Activated CD4-positive, CD25-positive, alpha-beta regulatory T cell treated with anti-CD3 and anti-CD28 coated beads, Interleukin-2, amount 50 U/mL, for 24 hours (primary cell): ENCODE measurements around the gene CDK4.

Experiments
- ATAC-seq, 2 donors: fragments of 150-1000 bp; cut with Tn5 transposase; one replicate each; pipeline ENCODE4 v1.10.0; 2021; ENCODE audit warnings: mild to moderate bottlenecking in 1 of 2, moderate library complexity in 1 of 2

The CDK4 gene

DNA sequence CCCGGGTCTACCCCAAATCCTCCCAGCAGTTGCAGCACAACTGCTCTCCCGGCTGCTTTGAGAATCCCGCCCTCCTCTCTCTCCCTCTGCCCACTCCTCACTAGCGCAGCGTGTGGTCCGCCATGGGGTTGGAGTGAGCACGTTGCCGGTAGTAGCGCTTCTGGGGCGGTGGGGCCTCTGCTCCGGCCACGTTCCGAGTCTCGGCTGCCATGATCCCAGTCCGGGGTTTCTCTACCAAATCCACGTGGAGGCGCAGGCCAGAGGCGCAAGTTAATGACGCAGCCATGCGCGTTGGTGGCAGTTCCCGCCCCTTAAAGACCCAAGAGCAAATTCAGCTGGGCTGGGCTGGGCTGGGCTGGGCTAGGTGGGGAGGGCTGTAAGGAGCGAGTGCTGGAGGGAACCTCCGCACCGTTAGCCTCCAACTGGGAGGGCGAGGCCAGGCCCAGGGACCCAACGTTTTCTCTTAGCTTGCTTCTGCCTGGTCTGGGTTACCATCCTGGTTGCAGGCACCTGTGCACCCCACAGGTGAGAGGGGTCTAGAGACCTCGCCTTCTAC, 19.8 kb upstream of the CDK4 start, which contains the start of gene METTL1:
Gene METTL1 (minus strand): TSS at position 233 of the 556 bp plus-strand sequence. CDS start 22 bp downstream, at position 211.
- ATAC-seq = peak; percentile 89 to 93

DNA sequence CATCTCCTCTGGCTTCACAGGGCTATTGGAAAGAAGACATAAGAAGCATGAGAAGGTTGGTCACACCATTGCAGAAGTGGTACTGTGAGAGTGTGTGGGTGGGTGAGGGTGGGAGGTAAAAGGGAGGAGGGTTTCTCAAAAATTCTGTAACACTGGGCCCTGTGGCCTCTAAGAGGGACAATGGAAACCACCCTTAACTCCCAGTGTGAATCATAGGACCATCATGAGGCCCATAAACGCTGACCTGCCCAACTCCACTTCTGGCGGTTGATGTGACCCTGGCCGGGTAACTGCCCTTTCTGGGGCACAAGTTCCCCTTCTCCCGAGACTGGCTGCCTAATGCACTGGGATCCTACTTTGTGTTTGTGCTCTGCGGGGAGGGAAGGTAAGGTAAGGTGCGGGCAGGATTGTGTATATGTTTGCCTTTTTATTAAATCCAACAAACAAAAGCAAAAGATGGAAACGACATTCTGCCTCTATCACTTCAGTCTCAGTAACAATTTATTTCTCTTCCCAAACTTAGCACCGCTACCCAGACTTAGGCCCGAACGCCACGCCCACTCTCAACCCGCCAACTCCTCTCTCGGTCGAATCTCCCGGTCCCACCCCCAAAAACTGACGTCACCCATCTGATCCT, 19.2 kb upstream of the CDK4 start:
- ATAC-seq = peak; percentile 77 to 80

DNA sequence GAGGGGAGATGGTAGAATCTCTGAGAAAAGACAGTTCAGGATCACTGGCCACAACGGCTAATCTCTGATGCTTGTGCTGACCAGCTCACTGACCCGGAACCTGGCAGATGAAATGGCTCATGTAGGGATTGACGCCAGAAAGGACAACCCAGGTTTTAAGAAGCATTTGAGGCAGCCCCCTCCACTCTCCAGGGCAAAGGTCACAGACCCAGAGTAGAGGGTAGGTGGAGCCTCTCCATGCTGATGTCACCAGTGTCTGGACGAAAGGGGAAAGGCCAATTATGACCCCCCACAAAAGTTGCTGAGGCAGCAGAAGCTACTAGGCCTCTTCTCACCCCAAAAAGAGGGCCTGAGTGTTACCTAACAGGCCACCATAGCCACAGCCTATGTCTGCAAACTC, 18.6 kb upstream of the CDK4 start:
- ATAC-seq = no peak

DNA sequence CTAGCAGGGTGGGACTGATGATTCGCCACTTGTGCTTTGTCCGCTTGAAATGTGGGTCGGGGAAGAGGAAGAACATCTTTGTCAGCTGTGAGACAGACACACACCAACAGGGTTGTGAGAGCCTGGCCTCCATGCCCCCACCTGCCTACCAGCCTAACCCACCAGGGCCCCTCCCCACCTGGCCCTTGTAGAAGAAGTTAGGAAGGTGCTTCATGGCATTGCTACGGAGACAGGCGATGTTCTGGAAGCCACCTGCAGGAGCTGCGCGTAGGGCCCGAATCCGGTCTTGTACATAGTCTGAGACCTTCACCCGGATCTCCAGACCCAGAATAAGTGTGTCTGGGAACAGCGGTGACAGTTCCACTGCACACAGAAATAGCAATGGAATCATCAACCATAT, 17.5 kb upstream of the CDK4 start:
- ATAC-seq = no peak

DNA sequence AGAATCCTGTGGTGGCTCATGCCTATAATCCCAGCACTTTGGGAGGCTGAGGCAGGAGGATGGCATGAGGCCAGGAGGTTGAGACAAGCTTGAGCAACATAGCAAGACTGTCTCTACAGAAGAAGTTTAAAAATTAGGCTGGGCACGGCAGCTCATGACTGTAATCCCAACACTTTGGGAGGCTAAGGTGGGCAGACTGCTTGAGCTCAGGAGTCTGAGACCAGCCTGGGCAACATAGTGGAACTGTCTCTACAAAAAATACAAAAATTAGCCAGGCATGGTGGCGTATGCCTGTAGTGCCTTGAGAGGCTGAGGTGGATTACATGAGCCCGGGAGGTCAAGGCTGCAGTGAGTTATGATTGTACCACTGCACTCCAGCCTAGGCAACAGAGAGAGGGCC, 15.8 kb upstream of the CDK4 start:
- ATAC-seq = no peak

DNA sequence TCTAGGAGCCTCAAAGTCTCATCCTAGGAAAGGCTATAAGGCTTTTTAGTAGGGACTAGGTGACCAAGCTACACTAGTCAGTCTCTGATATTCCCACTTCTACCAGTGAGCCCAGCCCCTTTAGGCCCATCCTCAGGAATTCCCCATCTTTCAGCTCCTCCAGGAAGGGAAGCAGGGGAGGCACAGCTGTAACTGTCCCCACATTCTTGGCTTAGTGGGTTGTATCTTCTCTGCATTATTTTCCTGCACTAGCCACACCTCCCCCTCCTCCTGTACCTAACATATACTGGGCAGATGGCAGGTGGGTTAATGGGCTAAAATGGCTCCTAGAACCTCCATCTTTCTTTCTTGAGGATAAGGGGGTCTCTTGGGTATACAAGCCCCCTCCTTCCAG, 15.2 kb upstream of the CDK4 start:
- no peak for ATAC-seq

DNA sequence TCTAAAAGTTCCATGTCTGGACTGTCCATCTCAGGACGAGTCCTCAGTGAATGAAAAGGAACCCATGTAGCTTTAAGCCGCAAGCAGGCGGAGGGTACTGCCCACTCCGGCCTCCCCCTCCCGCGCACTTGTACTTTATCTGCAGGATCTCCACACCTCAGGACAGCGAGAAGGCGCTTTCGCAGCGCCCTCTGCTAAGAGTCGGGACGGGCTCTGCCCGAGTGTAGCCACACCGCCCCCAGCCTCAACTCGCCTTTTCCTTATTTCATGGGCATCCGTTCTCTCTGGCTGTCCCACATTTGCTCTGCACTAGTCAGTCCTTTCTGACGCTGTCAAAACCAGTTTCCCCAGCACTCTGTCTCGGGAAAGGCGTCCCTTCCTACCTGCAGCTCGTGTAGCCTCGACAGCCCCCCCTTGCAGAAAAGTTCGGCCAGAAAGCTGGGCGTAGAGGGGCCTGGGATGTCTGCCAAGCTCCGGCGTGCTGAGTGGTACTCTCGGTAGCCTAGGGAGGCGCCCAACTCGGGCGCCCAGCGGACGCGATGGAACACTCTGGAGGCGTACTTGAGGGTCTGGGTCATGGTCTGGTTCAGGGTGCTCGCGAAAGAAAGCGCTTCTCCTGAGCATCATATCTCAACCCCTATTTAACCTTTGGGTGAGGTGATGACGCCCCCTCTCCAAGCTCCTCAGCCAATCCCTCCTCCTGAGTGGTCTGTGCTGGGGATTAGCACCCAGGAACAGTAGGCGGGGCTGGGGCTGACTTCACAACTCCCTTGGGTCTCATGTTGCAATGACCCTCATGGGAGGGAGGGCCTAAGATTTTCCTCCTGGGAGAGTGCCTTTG, 14.6 kb upstream of the CDK4 start, which contains the start of gene CYP27B1:
Gene CYP27B1 (minus strand): TSS at position 615 of the 841 bp plus-strand sequence. CDS start 37 bp downstream, at position 578.
- ATAC-seq = no peak

DNA sequence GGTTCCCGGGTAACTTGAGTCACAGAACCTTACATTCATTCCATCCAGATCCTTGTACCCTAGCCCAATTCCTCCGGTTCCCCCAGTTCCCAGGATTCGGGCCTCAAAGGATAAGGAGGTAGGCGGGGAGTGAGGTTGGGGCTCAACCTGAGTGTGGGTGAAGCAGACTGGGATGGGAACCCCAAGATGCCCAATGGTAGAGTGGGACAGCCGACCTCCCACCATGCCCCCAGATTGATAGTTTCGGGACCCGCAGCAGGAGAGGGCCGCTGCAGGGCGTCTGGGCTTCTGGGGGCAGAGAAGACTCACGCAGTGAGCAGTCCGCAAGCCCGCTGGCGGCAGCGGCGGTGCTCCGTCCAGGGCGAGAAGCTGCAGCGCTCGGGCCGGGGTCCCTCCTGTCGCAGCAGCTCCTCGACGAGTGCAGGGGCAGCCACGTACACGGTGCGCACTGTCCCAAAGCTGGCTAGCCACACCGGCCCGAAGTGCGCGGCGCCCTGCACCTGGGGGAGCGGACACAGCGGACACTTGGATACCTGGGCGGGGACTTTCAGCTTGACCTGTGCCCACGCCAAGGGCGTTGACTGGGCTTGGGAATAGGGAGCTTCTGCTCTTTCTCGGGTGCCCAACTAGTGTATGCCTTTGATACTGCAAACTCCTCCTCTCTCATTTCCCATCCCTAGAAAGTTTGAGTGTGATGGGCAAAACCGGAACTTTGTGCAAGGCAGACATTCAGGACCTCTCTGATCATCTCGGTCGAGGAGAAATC, 13.8 kb upstream of the CDK4 start:
- ATAC-seq = peak; percentile 15 to 17

DNA sequence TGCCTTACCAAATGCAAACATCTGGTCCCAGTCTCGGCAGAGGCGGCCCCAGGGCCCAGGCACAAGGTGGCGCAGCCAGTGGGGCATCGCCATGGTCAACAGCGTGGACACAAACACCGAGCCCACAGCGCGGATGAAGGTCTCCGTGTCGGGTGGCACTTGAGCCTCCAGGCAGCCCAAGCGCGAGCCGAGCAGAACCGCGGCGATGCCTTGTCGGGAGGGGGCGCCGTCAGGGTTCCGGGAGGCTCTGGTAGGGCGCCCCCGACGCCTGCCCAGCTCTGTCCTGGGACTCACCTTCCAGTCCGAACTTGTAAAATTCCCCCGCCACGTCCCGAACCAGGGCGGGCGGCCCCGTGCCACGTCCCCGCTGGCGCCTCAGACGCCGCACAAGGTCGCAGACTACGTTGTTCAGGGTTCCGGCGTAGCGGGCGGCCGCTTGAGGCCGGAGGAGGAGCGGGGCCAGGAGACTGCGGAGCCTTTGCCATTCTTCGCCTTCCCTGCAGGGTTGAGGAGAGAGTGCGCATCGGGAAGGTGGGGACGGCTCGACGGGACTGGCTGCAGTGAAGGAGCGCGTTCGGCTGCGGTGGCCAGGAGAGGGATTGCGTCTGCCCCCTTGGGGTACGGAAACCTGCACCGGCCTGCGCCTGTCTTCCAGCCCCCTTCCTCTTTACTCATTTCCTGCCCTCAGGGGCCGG, 13.0 kb upstream of the CDK4 start:
- ATAC-seq = peak; percentile 75 to 77

DNA sequence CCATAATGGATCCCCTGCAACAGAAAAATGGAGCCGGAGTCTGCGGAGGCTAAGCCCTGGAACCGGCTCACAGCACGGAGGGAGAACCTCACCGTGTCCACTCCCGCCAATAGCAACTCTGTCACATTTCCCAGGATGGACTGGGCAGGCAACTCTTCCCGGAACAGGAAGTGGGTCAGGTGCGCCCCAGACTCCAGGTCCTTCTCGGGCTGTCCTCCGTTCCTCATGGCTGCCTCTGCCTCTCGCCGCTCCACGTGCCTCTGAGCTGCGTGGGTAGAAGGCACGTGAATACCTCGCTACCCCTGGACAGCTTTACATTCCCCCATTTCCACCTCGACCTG, 12.5 kb upstream of the CDK4 start:
- ATAC-seq = peak; percentile 19 to 30

DNA sequence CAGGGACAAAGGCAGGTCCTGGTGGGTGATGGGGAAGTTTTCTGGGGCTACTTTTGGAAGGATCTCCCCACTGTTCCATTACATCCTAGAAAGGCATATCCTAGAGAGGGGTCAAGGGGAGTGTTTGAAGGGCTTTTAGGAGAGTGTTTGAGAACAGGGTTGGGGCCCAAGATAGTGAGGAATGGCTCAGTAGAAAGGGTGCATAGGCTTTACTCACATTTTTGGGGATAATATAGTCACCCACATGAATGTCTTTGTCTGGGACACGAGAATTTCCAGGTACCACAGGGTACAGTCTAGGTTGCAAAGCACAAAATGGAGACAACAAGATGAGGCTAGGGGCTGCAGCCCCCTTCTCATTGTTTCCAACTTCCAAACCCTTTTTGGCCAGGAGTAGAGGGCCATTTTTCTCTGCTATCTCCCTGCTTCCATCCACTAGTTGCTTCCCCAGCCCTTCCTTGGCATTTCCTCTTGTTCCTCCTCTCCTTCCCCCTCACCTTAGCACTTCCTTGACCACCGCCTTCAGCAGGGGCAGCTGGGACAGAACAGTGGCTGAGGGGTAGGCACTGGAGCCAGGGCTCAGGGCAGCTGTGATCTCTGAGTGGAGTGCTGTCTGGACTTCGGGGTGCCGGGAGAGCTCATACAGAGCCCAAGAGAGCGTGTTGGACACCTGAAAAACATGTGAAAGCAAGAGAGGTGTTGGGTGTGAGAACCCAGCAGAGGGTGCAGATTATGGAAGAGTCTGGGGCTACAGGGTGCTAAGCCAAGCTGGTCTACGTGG, 12.0 kb upstream of the CDK4 start:
- ATAC-seq = no peak

DNA sequence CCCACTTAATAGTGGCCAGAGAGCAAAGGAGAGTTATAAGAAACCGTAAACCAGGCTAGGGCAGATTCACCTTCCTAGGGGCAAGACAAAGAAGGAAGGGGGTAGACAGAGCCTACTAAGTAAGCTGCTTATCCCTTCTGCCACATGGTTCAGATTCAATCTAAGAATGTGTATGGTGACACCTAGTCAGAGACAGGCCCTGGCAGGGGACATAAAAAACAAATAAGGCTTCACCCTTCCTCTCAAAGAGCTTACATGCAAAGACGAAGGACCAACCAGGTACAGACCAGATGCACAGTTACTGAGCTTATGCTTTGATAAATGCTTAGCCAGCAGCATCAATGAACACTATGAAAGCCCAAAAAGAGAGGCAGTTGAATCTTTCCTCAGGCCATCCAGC, 10.4 kb upstream of the CDK4 start:
- ATAC-seq = no peak

DNA sequence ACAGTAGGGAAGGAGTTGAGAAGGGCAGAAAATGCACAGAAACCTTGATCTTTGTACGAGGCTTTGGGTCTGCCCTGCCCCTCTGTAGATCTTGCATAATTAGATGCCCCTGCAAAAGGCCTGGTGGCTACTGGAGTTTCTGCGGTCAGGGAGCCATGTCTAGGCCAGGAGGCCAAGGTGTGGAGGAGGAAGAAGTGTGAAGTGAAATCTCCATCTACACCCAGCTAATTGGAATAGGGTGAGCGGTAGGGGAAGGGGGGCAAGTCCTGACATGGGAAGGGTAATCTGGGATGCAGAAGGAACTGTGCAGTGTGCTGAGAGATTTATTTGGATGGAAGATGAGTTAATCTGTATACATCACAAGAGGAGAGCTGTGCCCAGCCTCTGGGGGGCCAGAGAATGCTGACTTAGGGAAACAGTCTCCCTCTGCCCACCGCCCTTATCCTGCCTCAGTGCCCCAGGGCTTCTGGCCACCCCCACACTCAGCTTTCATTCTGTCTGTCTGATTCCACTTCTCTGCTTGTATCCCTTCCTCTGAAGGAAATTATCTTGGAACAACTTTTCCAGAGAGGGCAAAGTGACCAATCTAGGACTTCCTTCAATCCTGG, 9.4 kb upstream of the CDK4 start:
- no peak for ATAC-seq

DNA sequence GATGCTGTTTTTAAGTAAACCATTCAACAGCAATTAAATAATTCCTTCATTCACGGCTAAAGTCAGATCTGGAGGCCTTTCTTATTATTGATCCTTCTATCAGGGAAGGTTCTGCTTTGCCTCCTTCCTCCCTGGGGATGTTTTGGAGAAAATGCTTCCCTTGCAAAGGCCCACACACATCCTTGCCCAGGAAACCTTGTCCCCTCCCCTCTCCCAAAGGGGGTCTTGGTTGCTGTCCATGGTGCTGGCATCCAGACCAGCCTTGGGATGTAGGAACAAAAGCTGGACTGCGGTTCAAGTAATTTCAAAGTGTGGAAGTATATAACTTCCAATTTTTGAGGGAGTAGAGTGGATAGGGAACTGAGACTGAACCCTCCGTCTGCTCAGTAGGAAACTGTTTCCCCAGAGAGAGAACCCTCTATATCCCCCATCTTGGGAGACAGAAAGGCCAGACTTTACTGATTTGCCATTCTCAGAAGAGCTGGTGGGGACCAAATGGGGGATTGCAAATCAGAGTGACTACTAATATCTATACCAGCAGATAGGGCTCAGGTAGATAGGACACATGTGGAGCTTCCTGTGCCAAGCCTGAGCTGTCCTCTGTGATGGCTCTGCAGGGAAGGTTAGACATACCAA, 8.4 kb upstream of the CDK4 start:
- no peak for ATAC-seq

DNA sequence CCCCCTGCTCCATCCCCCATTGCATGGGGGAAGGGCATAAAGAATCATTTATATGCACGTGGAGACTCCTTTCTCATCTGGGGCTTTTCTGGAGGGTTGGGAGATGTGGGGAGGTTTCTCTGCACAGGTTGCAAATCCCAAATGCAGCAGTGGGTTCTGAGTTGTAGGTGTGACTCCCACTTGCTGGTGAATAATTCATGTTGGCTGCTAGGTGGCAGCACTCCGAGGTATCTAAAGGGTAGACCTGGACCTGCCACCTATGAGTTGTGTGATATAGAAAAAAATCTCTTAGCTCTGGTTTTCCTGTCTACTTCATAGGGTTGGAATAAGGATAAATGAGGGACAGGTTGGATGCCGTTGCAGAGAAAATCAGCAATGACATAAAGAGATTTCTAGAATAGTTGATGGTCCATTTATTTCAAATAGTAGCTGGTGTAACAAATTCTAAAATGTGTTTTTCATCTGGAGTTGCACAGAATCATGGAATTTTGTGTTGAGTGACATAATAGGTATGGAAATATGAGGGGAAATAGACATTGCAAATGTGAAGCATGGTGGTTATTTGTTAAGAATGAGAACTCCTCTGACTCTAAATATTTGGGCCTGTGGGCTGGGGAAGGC, 7.4 kb upstream of the CDK4 start:
- peak; percentile 36 to 41 for ATAC-seq

DNA sequence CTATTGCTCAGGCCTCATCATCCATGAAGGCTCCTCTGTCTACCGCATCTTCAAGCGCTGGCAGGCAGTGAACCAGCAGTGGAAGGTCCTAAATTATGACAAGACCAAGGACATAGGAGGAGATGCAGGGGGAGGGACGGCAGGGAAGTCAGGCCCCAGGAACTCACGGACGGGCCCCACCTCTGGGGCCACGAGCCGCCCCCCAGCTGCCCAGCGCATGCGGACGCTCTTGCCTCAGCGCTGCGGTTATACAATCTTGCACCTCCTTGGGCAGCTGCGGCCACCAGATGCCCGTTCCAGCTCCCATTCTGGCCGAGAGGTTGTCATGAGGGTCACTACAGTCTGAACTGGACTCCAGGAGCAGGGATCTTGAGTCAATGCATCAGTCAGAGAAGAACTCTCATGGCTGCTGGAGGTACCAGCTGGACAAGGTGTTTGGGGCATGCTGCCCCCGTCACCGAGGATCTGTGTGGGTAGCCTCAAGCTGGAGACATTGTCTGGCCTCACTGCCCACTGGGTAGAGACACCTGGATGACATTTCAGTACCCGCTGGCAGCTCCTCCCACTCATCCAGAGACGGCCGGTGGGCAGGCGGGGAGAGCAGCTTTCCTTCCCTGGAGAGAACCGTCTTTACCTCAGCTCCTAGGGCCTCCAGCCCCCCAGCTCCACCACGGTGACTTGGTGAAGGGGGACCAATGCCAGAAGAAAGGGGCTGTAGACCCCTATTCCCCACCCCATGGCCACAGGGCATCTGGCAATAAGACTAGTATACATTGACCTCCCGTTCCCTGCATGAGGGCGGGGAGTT, 6.6 kb upstream of the CDK4 start:
- no peak for ATAC-seq

DNA sequence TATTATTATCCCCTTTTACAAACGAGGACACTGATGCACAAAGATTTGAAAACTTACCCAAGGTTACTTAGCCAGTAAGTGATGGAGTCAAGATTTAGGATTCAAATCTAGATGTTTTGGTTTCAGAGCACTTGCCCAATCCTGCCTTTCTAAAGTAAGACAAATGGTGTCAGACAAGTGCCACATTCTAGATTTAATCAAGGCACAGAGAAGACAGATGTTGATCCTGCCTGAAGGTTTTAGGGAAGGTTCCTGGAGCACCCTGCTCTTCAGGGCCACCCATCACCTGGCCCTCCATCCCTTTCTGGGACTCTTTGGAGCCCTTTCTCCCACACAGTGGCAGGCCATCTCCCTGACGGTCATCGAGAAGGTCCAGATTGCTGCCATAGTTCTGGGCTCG, 5.7 kb upstream of the CDK4 start:
- ATAC-seq = no peak

DNA sequence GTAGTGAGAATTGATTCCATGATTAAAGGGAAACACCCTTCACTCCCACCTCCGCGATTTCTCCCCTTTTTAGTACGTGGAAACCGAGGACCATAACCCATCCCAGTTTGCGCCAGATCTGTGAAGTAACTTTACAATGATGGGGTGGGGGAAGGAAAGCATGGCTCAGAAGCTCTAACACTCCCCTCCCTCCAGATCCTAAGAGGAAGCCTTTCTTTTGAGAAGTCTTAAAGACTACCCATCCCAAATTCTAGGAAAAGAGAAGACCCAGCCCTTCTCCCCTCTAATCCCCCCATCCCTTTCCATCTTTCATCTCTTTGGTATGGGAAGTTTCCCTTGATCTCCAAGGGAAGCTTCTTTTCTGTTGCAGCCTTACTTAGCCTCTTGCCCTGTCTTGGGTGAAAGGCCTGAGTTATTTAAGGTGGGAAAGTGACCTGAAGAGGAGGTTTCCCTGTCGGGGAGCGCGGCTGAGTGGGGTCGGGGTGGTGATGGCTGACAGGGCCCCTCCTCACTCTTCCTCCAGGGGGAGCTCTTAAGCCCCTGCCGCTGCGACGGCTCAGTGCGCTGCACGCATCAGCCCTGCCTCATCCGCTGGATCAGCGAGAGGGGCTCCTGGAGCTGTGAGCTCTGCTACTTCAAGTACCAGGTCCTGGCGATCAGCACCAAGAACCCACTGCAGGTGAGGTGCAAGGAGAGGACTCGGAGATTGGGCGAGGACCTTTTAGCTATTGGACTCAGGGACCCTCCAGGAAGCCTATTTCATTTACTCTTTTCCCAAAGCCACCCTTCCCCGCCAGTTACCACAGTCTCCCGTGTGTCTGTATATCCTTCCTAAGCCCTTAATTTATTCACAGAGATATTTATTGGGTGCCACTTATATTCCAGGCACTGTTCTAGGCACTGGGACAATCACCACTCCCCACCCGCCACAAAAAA, 4.6 kb upstream of the CDK4 start:
- peak; percentile 27 to 33 for ATAC-seq
